HepG2 (cell line): ENCODE data around the gene VGLL4. TPM values are rescaled to one million over a fixed set of nuclear protein-coding genes. Genes with fewer than 3 reads are reported as not detected.
A peak's percentile ranks its signal among the peaks of the same experiment; 100 is the strongest.

Experiments used
- FOXJ3 ChIP-seq: sonication (generic); formaldehyde crosslinking; IDR thresholded peaks from 2 replicates; pipeline ENCODE4 v1.4.0; 2020; ENCODE audit warnings: missing genetic modification reagents, mild to moderate bottlenecking, borderline replicate concordance
- MED1 ChIP-seq: sonication (generic); formaldehyde crosslinking; IDR thresholded peaks from 2 replicates; pipeline ENCODE4 v1.4.0; 2020; ENCODE audit warnings: missing genetic modification reagents
- ZNF331 ChIP-seq: sonication (generic); formaldehyde crosslinking; IDR thresholded peaks from 2 replicates; pipeline ENCODE4 v1.4.0; 2020; ENCODE audit warnings: missing genetic modification reagents
- polyA plus RNA-seq, 8 experiments: library from polyadenylated mRNA; depleted of rRNA in 3 of 8; stranded (reverse) in 7 of 8; unstranded in 1 of 8; fragments of >200 nt; fragmentation: Illumina TruSeq in 4 of 8; extraction: Trizol in 4 of 8; gene quantifications; 2 replicates each; pipeline versions ENCODE4 v1.2.1 to v1.2.3, GENCODE V29; 2011 to 2016; ENCODE audit warnings: low read depth in 4 of 8, missing spikeins in 1 of 8, mixed read lengths in 1 of 8; ENCODE audit not compliant: insufficient read depth in 1 of 8
- total RNA-seq, 5 experiments: library from RNA; depleted of rRNA; stranded (reverse); fragments of >200 nt; fragmentation: Illumina TruSeq; extraction: Trizol; gene quantifications; 2 replicates each; pipeline ENCODE4 v1.2.3, GENCODE V29; 2016; ENCODE audit warnings: low read depth in 1 of 5
- TF ChIP-seq, protein P1 (sequence below): sonication (generic); formaldehyde crosslinking; IDR thresholded peaks from 2 replicates; pipeline ENCODE4 v1.8.1; 2023; ENCODE audit warnings: mild to moderate bottlenecking, inconsistent platforms, moderate library complexity, missing genetic modification reagents, borderline replicate concordance
- TF ChIP-seq, protein P2 (sequence below): fragments of 450-650 bp; IDR thresholded peaks from 2 replicates; pipeline ENCODE4 v1.6.1; 2016
- TF ChIP-seq, protein P3 (sequence below): sonication (generic); formaldehyde crosslinking; IDR thresholded peaks from 2 replicates; pipeline ENCODE4 v1.5.0; 2020; ENCODE audit warnings: mild to moderate bottlenecking, missing genetic modification reagents, borderline replicate concordance
- TF ChIP-seq, protein P4 (sequence below): IDR thresholded peaks from 2 replicates; pipeline ENCODE4 v1.6.1; 2016; ENCODE audit warnings: mild to moderate bottlenecking
- TF ChIP-seq, protein P5 (sequence below): sonication (generic); formaldehyde crosslinking; IDR thresholded peaks from 2 replicates; pipeline ENCODE4 v1.4.0; 2020; ENCODE audit warnings: missing genetic modification reagents
- TF ChIP-seq, protein P6 (sequence below): IDR thresholded peaks from 2 replicates; pipeline ENCODE4 v1.6.1; 2016; ENCODE audit warnings: low read depth
- TF ChIP-seq, protein P7 (sequence below), 2 experiments: sonication (generic) in 1 of 2; formaldehyde crosslinking in 1 of 2; IDR thresholded peaks; 2 replicates each; pipeline versions ENCODE4 v1.4.0 to v1.6.1; 2018 to 2020; ENCODE audit warnings: missing genetic modification reagents in 2 of 2, borderline replicate concordance in 1 of 2, low read depth in 1 of 2, mild to moderate bottlenecking in 1 of 2, missing biosample characterization in 1 of 2
- TF ChIP-seq, protein P8 (sequence below), 2 experiments: fragments of 450-650 bp in 1 of 2; sonication (generic) in 1 of 2; formaldehyde crosslinking; IDR thresholded peaks; 2 replicates each; pipeline versions ENCODE4 v1.5.0 to v1.8.0; 2020 to 2022; ENCODE audit warnings: mild to moderate bottlenecking in 1 of 2, missing genetic modification reagents in 1 of 2

The VGLL4 gene
- total and polyA plus RNA-seq, 2 of the 13 experiments (the other 11 are each of a cell fraction or from before 2014, with no cell fraction given), result 23.2 to 39.0 TPM

DNA sequence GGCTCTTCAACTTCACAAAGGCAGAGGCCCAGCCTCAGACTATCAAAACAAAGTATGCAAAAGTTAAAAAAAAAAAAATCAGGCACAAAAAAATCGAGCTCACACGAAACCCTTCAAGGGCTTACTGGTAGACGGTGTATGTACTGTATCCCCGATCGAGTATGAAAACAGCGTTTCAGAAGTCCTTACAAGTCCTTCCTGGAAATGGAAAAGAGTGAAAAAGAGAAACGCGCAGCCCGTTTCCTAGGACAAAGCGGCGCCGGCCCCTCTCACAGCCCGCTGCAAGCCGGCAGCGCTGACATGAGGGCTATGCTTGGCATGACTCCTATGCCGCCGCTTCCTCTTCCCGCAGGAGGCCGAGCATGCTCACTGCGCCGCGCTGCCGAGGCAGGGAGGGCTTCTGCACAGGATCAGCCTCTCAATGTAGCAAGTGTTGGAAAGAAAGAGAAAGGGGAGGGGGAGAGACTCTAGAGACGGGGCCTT, at the start of gene VGLL4 (continued):
- TF ChIP-seq, protein P1, sequence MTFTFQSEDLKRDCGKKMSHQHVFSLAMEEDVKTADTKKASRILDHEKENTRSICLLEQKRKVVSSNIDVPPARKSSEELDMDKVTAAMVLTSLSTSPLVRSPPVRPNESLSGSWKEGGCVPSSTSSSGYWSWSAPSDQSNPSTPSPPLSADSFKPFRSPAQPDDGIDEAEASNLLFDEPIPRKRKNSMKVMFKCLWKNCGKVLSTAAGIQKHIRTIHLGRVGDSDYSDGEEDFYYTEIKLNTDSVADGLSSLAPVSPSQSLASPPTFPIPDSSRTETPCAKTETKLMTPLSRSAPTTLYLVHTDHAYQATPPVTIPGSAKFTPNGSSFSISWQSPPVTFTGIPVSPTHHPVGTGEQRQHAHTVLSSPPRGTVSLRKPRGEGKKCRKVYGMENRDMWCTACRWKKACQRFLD (CRISPR knock-in tag), result 0 out of 2 replicates have a peak, but pooled peaks have one; percentile 16
- TF ChIP-seq, protein P2, sequence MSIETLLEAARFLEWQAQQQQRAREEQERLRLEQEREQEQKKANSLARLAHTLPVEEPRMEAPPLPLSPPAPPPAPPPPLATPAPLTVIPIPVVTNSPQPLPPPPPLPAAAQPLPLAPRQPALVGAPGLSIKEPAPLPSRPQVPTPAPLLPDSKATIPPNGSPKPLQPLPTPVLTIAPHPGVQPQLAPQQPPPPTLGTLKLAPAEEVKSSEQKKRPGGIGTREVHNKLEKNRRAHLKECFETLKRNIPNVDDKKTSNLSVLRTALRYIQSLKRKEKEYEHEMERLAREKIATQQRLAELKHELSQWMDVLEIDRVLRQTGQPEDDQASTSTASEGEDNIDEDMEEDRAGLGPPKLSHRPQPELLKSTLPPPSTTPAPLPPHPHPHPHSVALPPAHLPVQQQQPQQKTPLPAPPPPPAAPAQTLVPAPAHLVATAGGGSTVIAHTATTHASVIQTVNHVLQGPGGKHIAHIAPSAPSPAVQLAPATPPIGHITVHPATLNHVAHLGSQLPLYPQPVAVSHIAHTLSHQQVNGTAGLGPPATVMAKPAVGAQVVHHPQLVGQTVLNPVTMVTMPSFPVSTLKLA, result peak; percentile 27
- TF ChIP-seq, protein P3, sequence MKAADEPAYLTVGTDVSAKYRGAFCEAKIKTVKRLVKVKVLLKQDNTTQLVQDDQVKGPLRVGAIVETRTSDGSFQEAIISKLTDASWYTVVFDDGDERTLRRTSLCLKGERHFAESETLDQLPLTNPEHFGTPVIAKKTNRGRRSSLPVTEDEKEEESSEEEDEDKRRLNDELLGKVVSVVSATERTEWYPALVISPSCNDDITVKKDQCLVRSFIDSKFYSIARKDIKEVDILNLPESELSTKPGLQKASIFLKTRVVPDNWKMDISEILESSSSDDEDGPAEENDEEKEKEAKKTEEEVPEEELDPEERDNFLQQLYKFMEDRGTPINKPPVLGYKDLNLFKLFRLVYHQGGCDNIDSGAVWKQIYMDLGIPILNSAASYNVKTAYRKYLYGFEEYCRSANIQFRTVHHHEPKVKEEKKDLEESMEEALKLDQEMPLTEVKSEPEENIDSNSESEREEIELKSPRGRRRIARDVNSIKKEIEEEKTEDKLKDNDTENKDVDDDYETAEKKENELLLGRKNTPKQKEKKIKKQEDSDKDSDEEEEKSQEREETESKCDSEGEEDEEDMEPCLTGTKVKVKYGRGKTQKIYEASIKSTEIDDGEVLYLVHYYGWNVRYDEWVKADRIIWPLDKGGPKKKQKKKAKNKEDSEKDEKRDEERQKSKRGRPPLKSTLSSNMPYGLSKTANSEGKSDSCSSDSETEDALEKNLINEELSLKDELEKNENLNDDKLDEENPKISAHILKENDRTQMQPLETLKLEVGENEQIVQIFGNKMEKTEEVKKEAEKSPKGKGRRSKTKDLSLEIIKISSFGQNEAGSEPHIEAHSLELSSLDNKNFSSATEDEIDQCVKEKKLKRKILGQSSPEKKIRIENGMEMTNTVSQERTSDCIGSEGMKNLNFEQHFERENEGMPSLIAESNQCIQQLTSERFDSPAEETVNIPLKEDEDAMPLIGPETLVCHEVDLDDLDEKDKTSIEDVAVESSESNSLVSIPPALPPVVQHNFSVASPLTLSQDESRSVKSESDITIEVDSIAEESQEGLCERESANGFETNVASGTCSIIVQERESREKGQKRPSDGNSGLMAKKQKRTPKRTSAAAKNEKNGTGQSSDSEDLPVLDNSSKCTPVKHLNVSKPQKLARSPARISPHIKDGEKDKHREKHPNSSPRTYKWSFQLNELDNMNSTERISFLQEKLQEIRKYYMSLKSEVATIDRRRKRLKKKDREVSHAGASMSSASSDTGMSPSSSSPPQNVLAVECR (CRISPR knock-in tag), result peak; percentile 80; the same call in 1 of the 2 replicates
- TF ChIP-seq, protein P4, sequence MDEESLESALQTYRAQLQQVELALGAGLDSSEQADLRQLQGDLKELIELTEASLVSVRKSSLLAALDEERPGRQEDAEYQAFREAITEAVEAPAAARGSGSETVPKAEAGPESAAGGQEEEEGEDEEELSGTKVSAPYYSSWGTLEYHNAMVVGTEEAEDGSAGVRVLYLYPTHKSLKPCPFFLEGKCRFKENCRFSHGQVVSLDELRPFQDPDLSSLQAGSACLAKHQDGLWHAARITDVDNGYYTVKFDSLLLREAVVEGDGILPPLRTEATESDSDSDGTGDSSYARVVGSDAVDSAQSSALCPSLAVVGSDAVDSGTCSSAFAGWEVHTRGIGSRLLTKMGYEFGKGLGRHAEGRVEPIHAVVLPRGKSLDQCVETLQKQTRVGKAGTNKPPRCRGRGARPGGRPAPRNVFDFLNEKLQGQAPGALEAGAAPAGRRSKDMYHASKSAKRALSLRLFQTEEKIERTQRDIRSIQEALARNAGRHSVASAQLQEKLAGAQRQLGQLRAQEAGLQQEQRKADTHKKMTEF (CRISPR knock-in tag), result peak; percentile 64; the same call in 1 of the 2 replicates
- TF ChIP-seq, protein P5, sequence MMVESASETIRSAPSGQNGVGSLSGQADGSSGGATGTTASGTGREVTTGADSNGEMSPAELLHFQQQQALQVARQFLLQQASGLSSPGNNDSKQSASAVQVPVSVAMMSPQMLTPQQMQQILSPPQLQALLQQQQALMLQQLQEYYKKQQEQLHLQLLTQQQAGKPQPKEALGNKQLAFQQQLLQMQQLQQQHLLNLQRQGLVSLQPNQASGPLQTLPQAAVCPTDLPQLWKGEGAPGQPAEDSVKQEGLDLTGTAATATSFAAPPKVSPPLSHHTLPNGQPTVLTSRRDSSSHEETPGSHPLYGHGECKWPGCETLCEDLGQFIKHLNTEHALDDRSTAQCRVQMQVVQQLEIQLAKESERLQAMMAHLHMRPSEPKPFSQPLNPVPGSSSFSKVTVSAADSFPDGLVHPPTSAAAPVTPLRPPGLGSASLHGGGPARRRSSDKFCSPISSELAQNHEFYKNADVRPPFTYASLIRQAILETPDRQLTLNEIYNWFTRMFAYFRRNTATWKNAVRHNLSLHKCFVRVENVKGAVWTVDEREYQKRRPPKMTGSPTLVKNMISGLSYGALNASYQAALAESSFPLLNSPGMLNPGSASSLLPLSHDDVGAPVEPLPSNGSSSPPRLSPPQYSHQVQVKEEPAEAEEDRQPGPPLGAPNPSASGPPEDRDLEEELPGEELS, result peak; percentile 59; the same call in 1 of the 2 replicates
- TF ChIP-seq ZNF331, result peak; percentile 80
- TF ChIP-seq, protein P6, sequence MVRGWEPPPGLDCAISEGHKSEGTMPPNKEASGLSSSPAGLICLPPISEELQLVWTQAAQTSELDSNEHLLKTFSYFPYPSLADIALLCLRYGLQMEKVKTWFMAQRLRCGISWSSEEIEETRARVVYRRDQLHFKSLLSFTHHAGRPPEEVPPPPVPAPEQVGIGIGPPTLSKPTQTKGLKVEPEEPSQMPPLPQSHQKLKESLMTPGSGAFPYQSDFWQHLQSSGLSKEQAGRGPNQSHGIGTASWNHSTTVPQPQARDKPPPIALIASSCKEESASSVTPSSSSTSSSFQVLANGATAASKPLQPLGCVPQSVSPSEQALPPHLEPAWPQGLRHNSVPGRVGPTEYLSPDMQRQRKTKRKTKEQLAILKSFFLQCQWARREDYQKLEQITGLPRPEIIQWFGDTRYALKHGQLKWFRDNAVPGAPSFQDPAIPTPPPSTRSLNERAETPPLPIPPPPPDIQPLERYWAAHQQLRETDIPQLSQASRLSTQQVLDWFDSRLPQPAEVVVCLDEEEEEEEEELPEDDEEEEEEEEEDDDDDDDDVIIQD, result 0 out of 2 replicates have a peak, but pooled peaks have one; percentile 26
- TF ChIP-seq, protein P7, sequence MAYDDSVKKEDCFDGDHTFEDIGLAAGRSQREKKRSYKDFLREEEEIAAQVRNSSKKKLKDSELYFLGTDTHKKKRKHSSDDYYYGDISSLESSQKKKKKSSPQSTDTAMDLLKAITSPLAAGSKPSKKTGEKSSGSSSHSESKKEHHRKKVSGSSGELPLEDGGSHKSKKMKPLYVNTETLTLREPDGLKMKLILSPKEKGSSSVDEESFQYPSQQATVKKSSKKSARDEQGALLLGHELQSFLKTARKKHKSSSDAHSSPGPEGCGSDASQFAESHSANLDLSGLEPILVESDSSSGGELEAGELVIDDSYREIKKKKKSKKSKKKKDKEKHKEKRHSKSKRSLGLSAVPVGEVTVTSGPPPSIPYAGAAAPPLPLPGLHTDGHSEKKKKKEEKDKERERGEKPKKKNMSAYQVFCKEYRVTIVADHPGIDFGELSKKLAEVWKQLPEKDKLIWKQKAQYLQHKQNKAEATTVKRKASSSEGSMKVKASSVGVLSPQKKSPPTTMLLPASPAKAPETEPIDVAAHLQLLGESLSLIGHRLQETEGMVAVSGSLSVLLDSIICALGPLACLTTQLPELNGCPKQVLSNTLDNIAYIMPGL (CRISPR knock-in tag; IDR thresholded peaks at IDR 0.05; ENCODE audit: borderline replicate concordance in 1 of 2, low read depth in 1 of 2), result peak in 1 of 2 experiments; percentile 34; a peak in 1 of 4 replicates
- TF ChIP-seq, protein P8, sequence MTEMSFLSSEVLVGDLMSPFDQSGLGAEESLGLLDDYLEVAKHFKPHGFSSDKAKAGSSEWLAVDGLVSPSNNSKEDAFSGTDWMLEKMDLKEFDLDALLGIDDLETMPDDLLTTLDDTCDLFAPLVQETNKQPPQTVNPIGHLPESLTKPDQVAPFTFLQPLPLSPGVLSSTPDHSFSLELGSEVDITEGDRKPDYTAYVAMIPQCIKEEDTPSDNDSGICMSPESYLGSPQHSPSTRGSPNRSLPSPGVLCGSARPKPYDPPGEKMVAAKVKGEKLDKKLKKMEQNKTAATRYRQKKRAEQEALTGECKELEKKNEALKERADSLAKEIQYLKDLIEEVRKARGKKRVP (CRISPR knock-in tag; IDR thresholded peaks at IDR 0.05), result peak in 1 of 2 experiments; percentile 34; a peak in 1 of 4 replicates
- TF ChIP-seq FOXJ3, result peak; percentile 30; the same call in 1 of the 2 replicates
- peak; percentile 72 for TF ChIP-seq MED1
